H9 (cell line): ENCODE data around the gene RPS6KB1. TPM values are rescaled to one million over a fixed set of nuclear protein-coding genes. Genes with fewer than 3 reads are reported as not detected.

ENCODE experiments used
- DNase-seq: peaks from one replicate; pipeline ENCODE4 v3.0.0-alpha.2; 2017
- H2AFZ ChIP-seq: one replicate; pipeline ENCODE4 v1.6.1; 2013; ENCODE audit warnings: mild to moderate bottlenecking, low read length, control low read depth, moderate library complexity
- H2AK5ac ChIP-seq: 2 replicates; pipeline ENCODE4 v1.6.1; 2013; ENCODE audit warnings: low read length, control low read depth, mixed read lengths; ENCODE audit not compliant: insufficient read length
- H2BK120ac ChIP-seq: one replicate; pipeline ENCODE4 v1.6.1; 2013; ENCODE audit warnings: low read depth, mild to moderate bottlenecking, low read length, control low read depth, inconsistent platforms; ENCODE audit not compliant: poor library complexity, severe bottlenecking
- H2BK12ac ChIP-seq: 2 replicates; pipeline ENCODE4 v1.6.1; 2013; ENCODE audit warnings: low read length, control low read depth, mixed read lengths, low read depth; ENCODE audit not compliant: insufficient read length
- H2BK15ac ChIP-seq: 2 replicates; pipeline ENCODE4 v1.6.1; 2013; ENCODE audit warnings: low read depth, low read length, control low read depth
- H2BK20ac ChIP-seq: one replicate; pipeline ENCODE4 v1.6.1; 2013; ENCODE audit warnings: low read depth, mild to moderate bottlenecking, low read length, control low read depth, inconsistent platforms; ENCODE audit not compliant: poor library complexity, severe bottlenecking
- H2BK5ac ChIP-seq: 2 replicates; pipeline ENCODE4 v1.6.1; 2013; ENCODE audit warnings: low read length, control low read depth, mixed read lengths; ENCODE audit not compliant: insufficient read length
- H3K14ac ChIP-seq: 2 replicates; pipeline ENCODE4 v1.6.1; 2013; ENCODE audit warnings: low read length, control low read depth; ENCODE audit not compliant: insufficient read depth
- H3K18ac ChIP-seq: 2 replicates; pipeline ENCODE4 v1.6.1; 2013; ENCODE audit warnings: low read depth, mild to moderate bottlenecking, mixed read lengths, low read length, control low read depth; ENCODE audit not compliant: insufficient read length
- H3K23ac ChIP-seq: 2 replicates; pipeline ENCODE4 v1.6.1; 2013; ENCODE audit warnings: low read length, control low read depth, mixed read lengths, low read depth; ENCODE audit not compliant: insufficient read length
- H3K23me2 ChIP-seq: 2 replicates; pipeline ENCODE4 v1.6.1; 2013; ENCODE audit warnings: low read depth, mild to moderate bottlenecking, mixed read lengths, low read length, control low read depth; ENCODE audit not compliant: insufficient read length, poor library complexity, severe bottlenecking
- H3K27ac ChIP-seq: 2 replicates; pipeline ENCODE4 v1.5.1; 2013; ENCODE audit warnings: low read length, control low read depth, mixed read lengths, low read depth; ENCODE audit not compliant: insufficient read length
- H3K27me3 ChIP-seq: 2 replicates; pipeline ENCODE4 v1.6.1; 2013; ENCODE audit warnings: low read length, control low read depth, inconsistent platforms; ENCODE audit not compliant: insufficient read depth
- H3K4ac ChIP-seq: 2 replicates; pipeline ENCODE4 v1.6.1; 2013; ENCODE audit warnings: low read depth, mild to moderate bottlenecking, control low read depth, inconsistent platforms, low read length, moderate library complexity
- H3K4me1 ChIP-seq: 2 replicates; pipeline ENCODE4 v1.6.1; 2013; ENCODE audit warnings: low read length, control low read depth, inconsistent platforms; ENCODE audit not compliant: insufficient read depth
- H3K4me2 ChIP-seq: 2 replicates; pipeline ENCODE4 v1.6.1; 2013; ENCODE audit warnings: low read length, control low read depth, mixed read lengths; ENCODE audit not compliant: insufficient read length, insufficient read depth
- H3K56ac ChIP-seq: 2 replicates; pipeline ENCODE4 v1.6.1; 2013; ENCODE audit warnings: low read depth, mild to moderate bottlenecking, mixed read lengths, low read length, control low read depth; ENCODE audit not compliant: insufficient read length
- H3K79me1 ChIP-seq: 2 replicates; pipeline ENCODE4 v1.6.1; 2013; ENCODE audit warnings: low read depth, mild to moderate bottlenecking, moderate library complexity, low read length, control low read depth, inconsistent platforms; ENCODE audit not compliant: insufficient read depth, poor library complexity, severe bottlenecking
- H3K79me2 ChIP-seq: 2 replicates; pipeline ENCODE4 v1.6.1; 2013; ENCODE audit warnings: low read length, control low read depth, inconsistent platforms; ENCODE audit not compliant: insufficient read depth
- H3K9ac ChIP-seq: 2 replicates; pipeline ENCODE4 v1.6.1; 2013; ENCODE audit warnings: low read length, control low read depth, mixed read lengths; ENCODE audit not compliant: insufficient read length; ENCODE audit errors: extremely low read depth
- H3K9me3 ChIP-seq: one replicate; pipeline ENCODE4 v1.6.1; 2013; ENCODE audit warnings: low read depth, low read length, inconsistent platforms; ENCODE audit not compliant: control insufficient read depth
- H3T11ph ChIP-seq: one replicate; pipeline ENCODE4 v1.6.1; 2013; ENCODE audit warnings: mild to moderate bottlenecking, low read length, control low read depth, inconsistent platforms
- H4K20me1 ChIP-seq: one replicate; pipeline ENCODE4 v1.6.1; 2013; ENCODE audit not compliant: control insufficient read depth, insufficient read length, insufficient read depth
- H4K5ac ChIP-seq: 2 replicates; pipeline ENCODE4 v1.6.1; 2013; ENCODE audit warnings: low read depth, mild to moderate bottlenecking, mixed read lengths, low read length, control low read depth; ENCODE audit not compliant: insufficient read length
- H4K8ac ChIP-seq: replicated peaks from 2 replicates; pipeline ENCODE4 v1.6.1; 2013; ENCODE audit warnings: low read length, control low read depth, mixed read lengths, low read depth; ENCODE audit not compliant: insufficient read length
- H4K91ac ChIP-seq: 2 replicates; pipeline ENCODE4 v1.6.1; 2013; ENCODE audit warnings: low read depth, mild to moderate bottlenecking, moderate library complexity, mixed read lengths, low read length, control low read depth; ENCODE audit not compliant: insufficient read length
- H3K27ac Mint-ChIP-seq, 3 experiments: 2 replicates in 2 of 3; 3 replicates in 1 of 3; pipeline ENCODE4 v1.8.0; 2020 to 2021; ENCODE audit warnings: mixed read lengths in 3 of 3, mild to moderate bottlenecking in 1 of 3, moderate library complexity in 1 of 3
- H3K27me3 Mint-ChIP-seq: 2 replicates; pipeline ENCODE4 v1.8.0; 2021; ENCODE audit warnings: low read depth, mild to moderate bottlenecking, moderate library complexity, mixed read lengths
- H3K36me3 Mint-ChIP-seq, 3 experiments: 2 replicates in 2 of 3; 3 replicates in 1 of 3; pipeline ENCODE4 v1.8.0; 2020 to 2021; ENCODE audit warnings: low read depth in 3 of 3, mixed read lengths in 3 of 3; ENCODE audit not compliant: insufficient read depth in 1 of 3
- H3K4me1 Mint-ChIP-seq, 2 experiments: 2 replicates each; pipeline ENCODE4 v1.8.0; 2020; ENCODE audit warnings: mixed read lengths in 2 of 2
- H3K4me3 Mint-ChIP-seq, 2 experiments: 2 replicates in 1 of 2; 3 replicates in 1 of 2; pipeline ENCODE4 v1.8.0; 2020 to 2021; ENCODE audit warnings: mild to moderate bottlenecking in 2 of 2, mixed read lengths in 2 of 2, moderate library complexity in 1 of 2
- H3K9me3 Mint-ChIP-seq, 2 experiments: 2 replicates in 1 of 2; 3 replicates in 1 of 2; pipeline ENCODE4 v1.8.0; 2020; ENCODE audit warnings: mild to moderate bottlenecking in 2 of 2, mixed read lengths in 2 of 2, moderate library complexity in 1 of 2
- WGBS: extraction: QIAGEN DNeasy Blood & Tissue Kit; methylation state at CpG from one replicate; pipeline ENCODE4 v1.1.7; 2013; ENCODE audit warnings: missing lambda C conversion rate, low lambda C conversion rate, mixed read lengths; ENCODE audit not compliant: insufficient read length; ENCODE audit errors: extremely low coverage; 5-methylcytosine and 5-hydroxymethylcytosine counted together
- total RNA-seq: library from RNA; stranded (reverse); gene quantifications from 2 replicates; pipeline ENCODE4 v1.2.1, GENCODE V29; 2021
- TF ChIP-seq, protein P1 (sequence below): fragments of 200-600 bp; sonication (generic); conservative IDR thresholded peaks from 3 replicates; pipeline ENCODE4 v1.8.0; 2021; ENCODE audit warnings: antibody characterized with exemption, mild to moderate bottlenecking

Gene RPS6KB1
- total RNA-seq, 1 experiment from 2014 or later: 36.1 TPM

GRCh38 chr17:59870482-59870881 lies 22.4 kb upstream of the RPS6KB1 start:
- Histone ChIP-seq H3K9me3 (no peaks in the 10 kb centered on the region), H4K8ac (no peak overlapping the region), H4K5ac (no peak overlapping the region), H2BK5ac (no peak overlapping the region), H3T11ph (no peak overlapping the region), H3K56ac (no peak overlapping the region), H3K9ac (no peak overlapping the region), H2AFZ (no peak overlapping the region), H4K91ac (no peak overlapping the region), H2AK5ac (no peak overlapping the region), H3K27me3 (no peaks in the 10 kb centered on the region), H3K4me2 (no peak overlapping the region), H3K23me2 (no peaks in the 10 kb centered on the region), H3K79me1 (no peaks in the 10 kb centered on the region), H3K4me1 (no peaks in the 10 kb centered on the region), H4K20me1 (no peaks in the 10 kb centered on the region), H3K27ac (no peak overlapping the region), H3K23ac (no peak overlapping the region), H2BK120ac (no peak overlapping the region), H3K79me2 (no peaks in the 10 kb centered on the region), H3K18ac (no peak overlapping the region), H2BK12ac (no peak overlapping the region), H3K14ac (no peak overlapping the region), H2BK15ac (no peak overlapping the region), H2BK20ac (no peak overlapping the region), H3K4ac (no peak overlapping the region)
- Mint-ChIP-seq H3K27me3 (no peaks in the 10 kb centered on the region), H3K4me1 (no peaks in the 10 kb centered on the region), H3K36me3 (peaks cover 3 to 22% (median 19%) of the 10 kb centered on the region in 3 experiments; a peak in 5 of 7 replicates), H3K4me3 (no peak overlapping the region), H3K9me3 (no peaks in the 10 kb centered on the region), H3K27ac (peak overlapping the region in 1 of 3 experiments; percentile 82; a peak in 2 of 7 replicates)
- no peak for DNase-seq
- TF ChIP-seq, protein P1, sequence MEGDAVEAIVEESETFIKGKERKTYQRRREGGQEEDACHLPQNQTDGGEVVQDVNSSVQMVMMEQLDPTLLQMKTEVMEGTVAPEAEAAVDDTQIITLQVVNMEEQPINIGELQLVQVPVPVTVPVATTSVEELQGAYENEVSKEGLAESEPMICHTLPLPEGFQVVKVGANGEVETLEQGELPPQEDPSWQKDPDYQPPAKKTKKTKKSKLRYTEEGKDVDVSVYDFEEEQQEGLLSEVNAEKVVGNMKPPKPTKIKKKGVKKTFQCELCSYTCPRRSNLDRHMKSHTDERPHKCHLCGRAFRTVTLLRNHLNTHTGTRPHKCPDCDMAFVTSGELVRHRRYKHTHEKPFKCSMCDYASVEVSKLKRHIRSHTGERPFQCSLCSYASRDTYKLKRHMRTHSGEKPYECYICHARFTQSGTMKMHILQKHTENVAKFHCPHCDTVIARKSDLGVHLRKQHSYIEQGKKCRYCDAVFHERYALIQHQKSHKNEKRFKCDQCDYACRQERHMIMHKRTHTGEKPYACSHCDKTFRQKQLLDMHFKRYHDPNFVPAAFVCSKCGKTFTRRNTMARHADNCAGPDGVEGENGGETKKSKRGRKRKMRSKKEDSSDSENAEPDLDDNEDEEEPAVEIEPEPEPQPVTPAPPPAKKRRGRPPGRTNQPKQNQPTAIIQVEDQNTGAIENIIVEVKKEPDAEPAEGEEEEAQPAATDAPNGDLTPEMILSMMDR: no peak
- WGBS: no CpG with 5 or more reads among the region's 8 CpGs
